Right cardiac atrium (tissue), 5 donors: ENCODE measurements around the gene ITIH3. TPM values are rescaled to one million over a fixed set of nuclear protein-coding genes. Genes with fewer than 3 reads are reported as not detected.

Experiments used
- ATAC-seq, 2 donors: fragments of 200-7000 bp; cut with Tn5 transposase; one replicate each; pipeline versions ENCODE4 v1.8.0 to v1.9.1; 2020; ENCODE audit warnings: moderate library complexity in 2 of 2, mild to moderate bottlenecking in 1 of 2
- DNase-seq, 3 donors: peaks; one replicate each; pipeline ENCODE4 v3.0.0-alpha.2; 2020
- H3K27ac ChIP-seq: one replicate; pipeline ENCODE4 v1.5.1; 2013; ENCODE audit warnings: mild to moderate bottlenecking, low read length, control low read depth, moderate library complexity
- H3K27me3 ChIP-seq: one replicate; pipeline ENCODE4 v1.6.1; 2013; ENCODE audit not compliant: control insufficient read depth, insufficient read depth
- H3K4me1 ChIP-seq: one replicate; pipeline ENCODE4 v1.6.1; 2013; ENCODE audit warnings: low read length; ENCODE audit not compliant: control insufficient read depth, insufficient read depth
- H3K4me3 ChIP-seq: one replicate; pipeline ENCODE4 v1.5.1; 2013; ENCODE audit warnings: low read length, control low read depth
- H3K9me3 ChIP-seq: one replicate; pipeline ENCODE4 v1.6.1; 2013; ENCODE audit warnings: low read length; ENCODE audit not compliant: control insufficient read depth
- WGBS: extraction: QIAGEN DNeasy Blood & Tissue Kit; methylation state at CpG from one replicate; pipeline ENCODE4 v1.1.7; 2013; 5-methylcytosine and 5-hydroxymethylcytosine counted together
- intact Hi-C, 4 donors: fragments of 100-400 bp; cut with DNase I; formaldehyde crosslinking; loops; one replicate each; pipeline versions ENCODE4 v1.11.0 to v1.14.0; 2022 to 2023
- polyA plus RNA-seq: library from polyadenylated mRNA; stranded (reverse); fragments of 200-250 nt; gene quantifications from one replicate; pipeline ENCODE4 v1.2.3, GENCODE V29; 2013
- total RNA-seq, 4 donors: library from RNA; stranded (reverse); fragmentation: NEBNext Ultra II Directional; extraction: Animal tissue kit (Norgen Biotek cat#: 25700); gene quantifications; one replicate each; pipeline ENCODE4 v1.2.1, GENCODE V29; 2021
- donor health status: healthy with polysubstance abuse.
- donor health status: DM: no; HTN: yes; CAD: no.
- donor health status: DM: no; HTN: no; CAD: no.
- donor health status: DM: no; HTN: yes; CAD: no; lungs with severe emphysema.
- donor health status: DM: yes; HTN: yes; CAD: no.

ITIH3 gene
- total and polyA plus RNA-seq, 5 donors, result 0.21 to 1.8 (median 0.51) TPM

DNA sequence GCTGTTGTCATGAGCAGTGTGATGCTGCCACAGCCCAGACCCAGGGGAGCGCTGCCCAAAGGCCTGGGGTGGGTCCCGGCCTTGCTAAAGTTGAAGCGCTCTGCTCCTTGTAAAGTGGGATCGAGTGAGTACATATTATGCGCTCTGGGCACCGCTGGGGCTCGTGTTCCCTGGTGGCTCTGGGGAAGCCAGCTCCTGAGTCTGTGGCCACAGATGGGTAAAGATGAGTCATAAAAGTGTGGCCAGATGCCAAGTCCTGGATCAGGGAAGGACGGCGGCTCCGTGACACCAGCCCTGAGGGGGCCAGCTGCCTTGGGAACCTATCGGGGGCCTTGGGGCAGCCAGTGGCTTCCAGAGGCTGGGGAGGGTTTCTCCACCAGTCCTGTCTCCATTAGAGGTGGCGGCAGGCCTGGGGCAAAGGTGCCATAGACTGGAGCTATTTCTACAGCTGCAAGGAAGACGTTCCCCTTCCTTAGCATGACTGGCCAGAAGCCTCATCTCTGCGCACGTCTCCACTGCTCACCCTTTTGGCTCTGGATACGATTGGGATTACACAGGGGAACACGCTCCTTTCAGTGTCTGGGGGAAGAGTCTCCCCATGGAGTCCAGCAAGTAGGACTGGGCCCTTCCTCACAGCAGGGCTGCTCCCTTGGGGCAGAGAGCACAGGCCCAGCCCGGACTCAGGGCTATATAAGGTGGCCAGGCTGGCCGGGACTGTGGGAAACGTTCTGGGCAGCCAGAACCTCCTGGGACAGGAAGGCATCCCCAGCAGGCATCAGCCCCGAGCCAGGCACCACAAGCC, 37.1 kb downstream of the ITIH3 start:
- WGBS, result 48% methylated on average over 21 of the region's 21 CpGs
- peaks cover 3% of the 10 kb centered on the region for H3K4me1 ChIP-seq
- DNase-seq (peak; percentile 58 to 71 (median 66)), ATAC-seq (peak; percentile 17 to 54)
- H3K4me3 ChIP-seq, result no peak overlapping the region
- peak overlapping the region; percentile 13 for H3K27ac ChIP-seq
- H3K27me3 ChIP-seq, result no peaks in the 10 kb centered on the region
- intact Hi-C loops, result no loop called here
- H3K9me3 ChIP-seq, result no peaks in the 10 kb centered on the region

DNA sequence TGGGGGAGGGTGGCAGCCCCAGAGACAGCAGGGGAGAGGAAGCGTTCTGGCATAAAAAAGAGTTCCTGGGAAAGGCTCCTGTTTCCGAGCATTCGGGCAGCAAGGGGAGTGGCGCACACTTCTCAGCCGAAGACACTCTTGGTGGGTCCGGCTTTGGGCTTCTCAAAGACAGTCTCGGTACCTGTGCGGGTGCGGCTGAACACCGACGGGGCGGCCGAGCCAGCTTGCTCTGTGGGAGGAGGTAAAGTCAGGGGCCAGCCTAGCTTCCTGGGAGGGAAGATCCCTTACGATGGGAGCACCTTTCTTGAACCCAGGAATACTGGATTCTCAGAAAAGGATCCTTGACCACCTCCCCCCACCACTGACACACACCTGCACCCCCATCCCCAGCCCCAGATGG, 38.6 kb downstream of the ITIH3 start:
- H3K27me3 ChIP-seq, result no peaks in the 10 kb centered on the region
- no peak overlapping the region for H3K4me3 ChIP-seq
- H3K4me1 ChIP-seq, result peaks cover 9% of the 10 kb centered on the region
- ATAC-seq (no peak), DNase-seq (peak in 1 of 3 donors; percentile 37)
- intact Hi-C loops, result no loop called here
- 94% methylated on average over 14 of the region's 14 CpGs for WGBS
- no peak overlapping the region for H3K27ac ChIP-seq
- H3K9me3 ChIP-seq, result no peaks in the 10 kb centered on the region

DNA sequence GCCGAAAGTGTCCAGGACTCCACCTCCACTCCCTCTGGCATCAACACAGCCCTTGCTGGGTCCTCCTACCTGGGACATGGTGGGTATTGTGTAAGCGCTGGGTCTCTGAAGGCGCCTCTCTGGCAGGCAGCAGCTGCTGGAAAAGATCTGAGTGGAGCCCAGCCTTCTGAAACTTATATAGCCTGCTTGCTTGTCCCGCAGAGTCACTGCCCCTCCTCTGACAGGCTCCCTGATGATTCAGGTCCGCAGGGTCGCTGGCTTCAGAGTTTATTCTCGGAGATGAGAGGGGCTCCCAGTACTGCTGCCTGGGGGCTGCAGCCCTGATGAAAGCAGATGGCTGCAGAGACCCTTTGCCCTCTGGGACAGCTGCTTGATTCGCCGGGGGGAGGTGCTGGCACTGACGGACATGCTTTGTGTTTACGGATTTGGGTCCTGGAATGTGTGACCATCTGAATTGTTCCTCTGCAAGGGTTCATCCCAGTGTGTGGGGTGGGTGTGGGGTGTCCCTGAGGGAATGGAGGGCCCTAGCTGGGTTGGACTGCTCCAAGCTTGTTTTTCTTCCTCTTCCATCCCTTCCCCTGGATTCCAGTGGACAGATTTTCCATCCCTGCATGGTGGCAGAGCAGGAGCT, 40.4 kb downstream of the ITIH3 start, which contains the start of gene MUSTN1:
TSS of gene MUSTN1 (minus strand) at position 149 of the 631 bp plus-strand sequence. CDS start at position 78, 71 bp downstream.
- DNase-seq (peak in 1 of 3 donors; percentile 71), ATAC-seq (peak; percentile 18 to 50)
- H3K9me3 ChIP-seq, result no peaks in the 10 kb centered on the region
- peak within 1 kb of the TSS; percentile 27 for H3K4me3 ChIP-seq
- peaks cover 9% of the 10 kb centered on the region for H3K4me1 ChIP-seq
- H3K27me3 ChIP-seq, result no peaks in the 10 kb centered on the region
- H3K27ac ChIP-seq, result peak within 1 kb of the TSS; percentile 80
- 36% methylated on average over 11 of the region's 11 CpGs for WGBS
- intact Hi-C loops, result no loop called here

DNA sequence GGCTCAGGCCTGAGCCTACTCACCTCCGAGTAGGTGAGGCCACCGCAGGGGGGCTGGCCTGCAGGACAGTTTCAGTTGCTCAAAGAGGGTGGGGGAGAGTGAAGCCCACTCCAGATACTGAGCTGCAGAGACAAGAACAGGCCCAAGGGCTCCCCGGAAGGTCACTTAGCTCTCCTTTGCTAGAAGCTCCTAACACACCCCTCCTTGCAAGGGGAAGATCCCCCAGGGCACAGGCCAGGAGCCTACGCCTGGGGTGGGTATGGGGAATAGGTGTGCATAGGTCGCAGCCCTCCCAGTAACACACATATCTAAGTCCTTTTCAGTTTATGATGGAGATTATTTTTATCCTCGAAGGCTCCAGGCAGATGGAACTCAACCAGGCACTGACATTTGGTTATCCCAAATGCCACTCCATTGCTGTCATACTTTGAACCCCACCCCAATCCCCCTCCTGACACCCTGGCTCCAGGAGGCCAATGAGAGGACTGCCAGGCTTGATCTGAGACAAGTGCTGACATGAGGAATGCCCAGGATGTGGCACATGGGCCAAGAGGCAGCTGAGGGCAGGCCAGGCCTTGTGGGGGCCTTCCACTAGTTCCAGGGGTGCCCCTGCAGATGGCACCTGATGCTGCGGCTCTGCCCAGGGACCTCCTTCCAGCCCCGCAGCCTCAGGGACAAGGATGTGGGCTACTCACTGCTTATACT, 41.3 kb downstream of the ITIH3 start:
- ATAC-seq (peak; percentile 44 to 66), DNase-seq (peak in 2 of 3 donors; percentile 54 to 74)
- Histone ChIP-seq H3K27ac (peak overlapping the region; percentile 84), H3K27me3 (no peaks in the 10 kb centered on the region), H3K9me3 (no peaks in the 10 kb centered on the region), H3K4me3 (no peak overlapping the region), H3K4me1 (peaks cover 10% of the 10 kb centered on the region)
- intact Hi-C loops, result no loop called here
- WGBS, result 74% methylated on average over 8 of the region's 8 CpGs

DNA sequence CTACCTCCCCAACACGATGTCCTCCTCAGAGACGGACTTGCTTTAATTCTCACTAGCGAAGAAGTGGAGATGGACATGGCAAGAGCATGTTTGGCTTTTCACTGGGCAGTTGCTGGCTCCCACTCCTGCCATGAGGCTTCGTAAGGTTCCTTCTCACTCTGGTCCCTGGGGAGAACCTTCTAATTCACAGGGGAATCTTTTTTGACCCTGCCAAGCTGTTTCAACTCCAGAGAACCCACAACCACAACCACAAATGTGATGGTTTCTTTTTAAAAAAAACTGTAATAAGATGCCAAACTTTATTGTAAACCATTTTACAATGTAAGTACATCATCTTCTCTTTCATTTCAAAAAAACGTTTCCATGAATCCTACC, 41.9 kb downstream of the ITIH3 start:
- Histone ChIP-seq H3K27ac (peak overlapping the region; percentile 84), H3K9me3 (no peaks in the 10 kb centered on the region), H3K27me3 (no peaks in the 10 kb centered on the region), H3K4me1 (peaks cover 16% of the 10 kb centered on the region), H3K4me3 (no peak overlapping the region)
- intact Hi-C loops, result no loop called here
- no peak for ATAC-seq
- no peak for DNase-seq
- WGBS, result 82% methylated on average over 5 of the region's 5 CpGs

DNA sequence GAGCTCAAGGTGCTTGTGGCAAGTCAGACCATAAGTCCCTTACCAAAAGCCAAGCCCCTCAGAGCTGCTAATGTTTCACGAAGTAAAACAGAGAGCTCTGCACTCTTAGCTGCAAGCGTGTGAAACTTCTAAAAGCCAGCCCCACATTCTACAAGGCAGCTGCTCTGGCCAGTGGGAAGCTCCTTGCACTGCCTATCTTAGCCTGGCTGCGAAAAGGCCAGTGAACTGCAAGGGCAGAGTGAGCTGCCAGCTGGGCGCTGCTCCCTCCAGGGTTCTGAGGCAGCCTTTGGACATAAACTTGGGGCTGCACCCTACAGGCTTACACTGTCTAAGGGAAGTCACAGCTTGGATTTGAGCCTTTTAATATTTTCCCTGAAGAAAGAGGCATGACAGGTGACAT, 42.4 kb downstream of the ITIH3 start:
- intact Hi-C loops, result no loop called here
- Histone ChIP-seq H3K27me3 (no peaks in the 10 kb centered on the region), H3K9me3 (no peaks in the 10 kb centered on the region), H3K27ac (peak overlapping the region; percentile 84), H3K4me1 (peaks cover 14% of the 10 kb centered on the region), H3K4me3 (no peak overlapping the region)
- WGBS, result 64% methylated on average over 4 of the region's 4 CpGs
- peak in 1 of 2 donors; percentile 7 for ATAC-seq
- peak in 1 of 3 donors; percentile 48 for DNase-seq

DNA sequence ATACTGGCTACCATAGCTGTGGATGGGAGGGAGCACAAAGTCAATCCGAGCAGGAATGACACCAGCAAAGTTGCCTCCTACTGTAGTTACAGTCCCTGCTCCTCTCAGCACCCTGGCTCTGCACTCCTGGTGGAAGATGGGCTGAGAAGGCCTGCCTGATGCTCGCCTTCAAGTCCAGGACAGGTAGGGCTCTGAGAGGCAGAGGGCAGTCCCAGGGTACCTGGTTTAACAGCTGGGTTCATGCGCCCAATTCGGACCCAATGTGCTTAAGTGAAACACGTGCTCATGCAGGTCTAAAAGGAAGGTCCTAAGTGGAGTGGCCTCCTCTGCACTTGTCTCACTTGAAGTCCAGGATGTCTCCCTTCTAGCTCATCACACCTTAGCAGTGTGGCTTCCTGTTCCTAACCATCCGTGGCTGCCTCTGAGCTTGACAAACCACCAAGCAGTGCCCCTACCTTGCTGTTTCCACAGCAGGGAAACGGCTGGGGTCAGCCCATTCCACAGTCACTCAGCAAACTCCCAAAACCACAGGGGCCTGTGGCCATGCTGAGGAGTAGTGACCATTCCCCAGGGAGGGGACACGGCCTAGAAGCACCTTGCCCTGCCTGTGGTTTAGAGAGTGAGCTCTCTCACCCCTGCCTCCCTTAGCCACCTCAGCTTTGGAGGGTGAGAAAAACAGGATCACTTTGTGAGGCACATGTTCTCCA, 44.1 kb downstream of the ITIH3 start:
- intact Hi-C loops, result no loop called here

DNA sequence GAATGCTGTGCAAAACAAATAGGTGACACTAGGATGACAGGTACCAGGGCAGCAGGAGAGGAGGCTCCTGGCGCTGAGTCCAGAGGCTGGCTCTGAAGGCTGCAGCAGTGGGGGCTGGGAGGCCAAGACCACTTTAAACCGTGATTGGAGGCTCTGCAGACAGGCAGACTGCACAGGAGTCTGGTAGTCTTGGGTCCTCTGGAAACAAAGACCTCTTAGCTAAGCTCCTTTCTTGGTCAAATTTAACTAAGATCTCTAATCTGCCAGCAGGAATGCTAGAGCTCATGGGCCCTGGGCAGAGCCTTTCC, 44.6 kb downstream of the ITIH3 start:
- ATAC-seq (no peak), DNase-seq (peak in 2 of 3 donors; percentile 18 to 21)

More for the DNA sequence above, 44.1 kb downstream of the ITIH3 start:
- ATAC-seq, result no peak
- peak in 2 of 3 donors; percentile 6 to 20 for DNase-seq
- Histone ChIP-seq H3K27me3 (no peaks in the 10 kb centered on the region), H3K4me3 (no peak overlapping the region), H3K9me3 (no peaks in the 10 kb centered on the region), H3K4me1 (peaks cover 17% of the 10 kb centered on the region), H3K27ac (no peak overlapping the region)
- WGBS, result 89% methylated on average over 8 of the region's 8 CpGs

DNA sequence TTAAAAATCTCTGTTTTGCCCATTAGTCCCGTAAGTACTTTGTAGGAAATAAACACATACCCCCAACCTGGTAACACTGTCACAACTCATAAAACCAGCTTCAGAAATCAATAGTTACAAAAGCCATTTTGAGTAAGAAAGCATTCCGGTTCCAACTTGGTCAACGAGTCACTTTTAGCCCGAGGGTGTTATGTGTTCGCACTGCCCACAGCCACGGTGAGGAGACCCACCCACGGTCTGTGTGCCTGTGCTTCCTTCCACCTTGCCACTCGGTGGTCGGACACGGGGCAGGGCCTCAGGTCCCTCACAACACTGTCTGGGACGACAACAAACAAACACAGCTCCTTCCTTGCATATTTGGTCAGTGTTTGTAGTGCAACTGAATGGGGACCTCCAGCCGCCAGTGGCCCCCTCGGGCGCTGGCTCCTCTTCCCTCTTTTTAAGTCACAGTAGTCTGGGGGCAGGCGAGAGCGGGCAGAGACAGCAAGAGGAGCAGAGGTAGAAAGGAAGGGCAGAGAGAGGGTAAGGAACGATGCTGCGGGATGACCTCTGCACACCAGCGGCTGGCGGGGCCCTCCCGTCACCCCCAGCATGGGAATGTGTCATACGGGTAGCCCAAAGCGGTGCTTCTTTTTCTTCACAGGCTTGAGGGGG, 45.4 kb downstream of the ITIH3 start:
- no peaks in the 10 kb centered on the region for H3K9me3 ChIP-seq
- intact Hi-C loops, result no loop called here
- no peak for ATAC-seq
- H3K4me3 ChIP-seq, result no peak overlapping the region
- no peaks in the 10 kb centered on the region for H3K27me3 ChIP-seq
- WGBS, result 90% methylated on average over 23 of the region's 23 CpGs
- peak in 2 of 3 donors; percentile 35 to 39 for DNase-seq
- no peak overlapping the region for H3K27ac ChIP-seq
- H3K4me1 ChIP-seq, result peaks cover 25% of the 10 kb centered on the region

More for the DNA sequence above, 44.6 kb downstream of the ITIH3 start:
- Histone ChIP-seq H3K4me3 (no peak overlapping the region), H3K27me3 (no peaks in the 10 kb centered on the region), H3K4me1 (peaks cover 21% of the 10 kb centered on the region), H3K9me3 (no peaks in the 10 kb centered on the region), H3K27ac (no peak overlapping the region)
- WGBS, result 72% methylated on average over 2 of the region's 2 CpGs
- intact Hi-C loops, result no loop called here

DNA sequence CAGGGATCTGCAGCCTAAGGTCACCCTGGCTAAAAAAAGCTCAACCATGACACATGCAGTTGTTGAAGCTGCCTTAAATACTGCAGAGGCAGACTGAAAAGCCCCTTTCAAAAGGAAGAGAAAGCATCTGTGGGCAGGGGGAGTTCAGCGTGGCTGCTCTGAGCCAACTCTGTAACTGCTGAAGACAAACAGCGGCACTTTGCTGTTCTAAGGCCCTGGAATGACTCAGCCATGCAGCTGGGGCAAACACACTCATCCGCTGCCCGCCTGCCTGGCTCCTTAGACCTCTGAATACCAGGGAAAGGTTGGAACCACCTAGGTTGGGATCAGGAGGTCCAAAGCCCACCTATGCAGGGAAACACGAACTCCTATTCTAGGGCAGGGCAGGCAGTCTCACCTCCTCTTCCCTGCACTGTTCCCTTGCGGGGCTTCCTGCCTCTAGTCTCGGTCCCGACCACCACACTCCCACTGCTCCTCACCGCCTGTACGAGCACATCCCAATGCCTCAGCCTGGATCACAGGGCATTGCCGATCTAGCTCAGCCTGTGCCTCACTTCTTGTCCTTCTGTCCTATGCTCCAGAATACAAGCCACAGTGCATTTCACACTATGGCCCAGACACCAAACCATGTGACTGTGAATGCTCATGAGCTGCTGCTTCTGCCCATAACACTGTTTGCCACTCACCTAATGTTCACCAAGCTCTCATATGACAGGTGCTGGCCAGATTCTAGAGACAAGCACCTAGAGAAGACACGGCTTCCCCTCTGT, 46.8 kb downstream of the ITIH3 start:
- Histone ChIP-seq H3K27me3 (no peaks in the 10 kb centered on the region), H3K9me3 (no peaks in the 10 kb centered on the region), H3K27ac (peak overlapping the region; percentile 43), H3K4me3 (no peak overlapping the region), H3K4me1 (peaks cover 27% of the 10 kb centered on the region)
- ATAC-seq (no peak), DNase-seq (peak in 2 of 3 donors; percentile 9 to 18)
- WGBS, result 94% methylated on average over 12 of the region's 12 CpGs
- intact Hi-C loops, result no loop called here
